EH (cell line): Measurements from ENCODE around the gene KCNMB2.

Experiments
- DNase-seq: peaks from one replicate; pipeline ENCODE4 v3.0.0-alpha.2; 2015; ENCODE audit warnings: low read depth

The KCNMB2 gene

DNA sequence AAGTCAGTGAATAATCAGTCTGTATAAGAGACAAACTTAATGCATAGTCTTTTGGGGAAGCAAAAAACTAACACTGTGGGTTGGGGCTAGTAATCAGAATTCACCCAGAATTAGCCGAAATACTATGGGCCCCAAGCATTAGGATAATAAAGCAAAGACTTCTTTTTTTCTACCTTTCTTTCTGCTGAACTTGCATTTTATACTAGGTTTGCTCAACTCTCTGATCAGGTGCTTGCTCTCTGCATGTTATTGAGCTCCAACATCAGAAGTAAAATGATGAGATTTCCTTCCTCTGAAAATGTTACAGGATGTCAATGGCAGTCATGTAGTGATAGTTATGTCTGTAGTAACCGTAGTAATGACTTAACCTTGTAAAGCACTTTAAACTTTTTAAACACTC, 216.6 kb downstream of the KCNMB2 start:
- DNase-seq, result no peak

DNA sequence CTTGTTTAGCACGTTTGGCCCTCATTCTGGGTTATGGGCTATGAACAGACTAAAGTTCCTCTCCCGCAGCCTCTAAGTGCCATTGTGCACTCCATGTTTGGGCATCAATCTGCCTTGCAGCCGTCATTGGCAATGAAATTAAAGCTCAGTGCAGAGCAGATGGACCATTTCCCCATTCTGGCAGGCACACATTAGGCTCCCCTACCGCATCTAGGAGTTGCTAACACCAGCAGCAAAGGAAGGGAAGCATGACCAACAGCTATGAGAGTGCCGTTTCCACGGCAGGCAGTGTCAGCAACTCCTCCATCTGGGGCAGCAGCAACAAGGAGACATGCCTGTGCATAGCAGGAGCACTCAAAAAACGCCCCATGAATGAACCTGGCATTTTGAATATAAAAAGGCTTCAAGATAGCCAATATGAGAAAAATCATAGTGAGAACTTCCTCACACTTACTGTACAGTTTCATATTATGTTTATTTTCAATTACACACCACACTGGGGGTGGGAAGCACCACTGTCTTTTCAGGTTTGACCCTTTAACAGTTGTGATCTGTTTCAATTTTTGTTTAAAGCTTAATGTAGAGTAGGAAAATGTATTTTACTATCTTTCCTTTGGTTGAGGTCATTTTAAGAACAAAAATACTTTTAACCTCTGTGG, 218.7 kb downstream of the KCNMB2 start:
- no peak for DNase-seq

DNA sequence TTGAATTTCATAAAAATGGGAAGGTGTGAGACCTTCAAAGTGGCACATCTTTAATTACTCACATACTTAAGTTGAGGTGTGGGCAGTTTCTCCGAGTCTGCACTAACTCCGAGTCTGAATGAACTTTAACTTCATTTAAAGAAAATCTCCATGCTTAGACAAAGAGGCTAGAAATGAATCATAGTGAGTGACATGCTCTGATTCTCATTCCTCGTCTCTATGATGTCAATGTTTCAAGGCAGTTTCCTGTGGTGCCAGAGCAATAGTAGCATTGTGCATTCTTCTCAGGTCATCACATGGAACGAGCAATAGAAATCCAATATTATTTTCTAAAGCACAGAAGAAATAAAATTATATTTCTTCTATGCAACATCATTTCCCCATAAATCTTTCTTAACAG, 224.8 kb downstream of the KCNMB2 start:
- DNase-seq, result no peak

DNA sequence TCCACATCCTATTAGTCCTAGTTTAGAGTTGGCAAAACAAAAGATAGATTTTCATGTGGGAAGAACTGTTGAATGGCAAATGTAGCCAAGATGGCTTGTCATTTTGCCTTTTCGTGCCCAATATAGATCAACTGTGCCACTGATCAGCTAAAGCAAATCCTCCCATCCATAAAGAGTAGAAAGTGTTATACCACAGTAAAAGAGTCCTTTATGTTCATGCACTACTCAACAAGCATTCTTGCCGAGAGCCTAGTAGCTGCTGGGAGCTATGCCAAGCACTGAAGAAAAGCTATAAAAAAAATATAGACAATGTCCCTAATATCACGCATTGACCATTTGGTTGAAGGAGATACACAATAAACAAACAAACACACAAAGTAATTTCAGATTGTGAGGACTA, 225.2 kb downstream of the KCNMB2 start:
- no peak for DNase-seq

DNA sequence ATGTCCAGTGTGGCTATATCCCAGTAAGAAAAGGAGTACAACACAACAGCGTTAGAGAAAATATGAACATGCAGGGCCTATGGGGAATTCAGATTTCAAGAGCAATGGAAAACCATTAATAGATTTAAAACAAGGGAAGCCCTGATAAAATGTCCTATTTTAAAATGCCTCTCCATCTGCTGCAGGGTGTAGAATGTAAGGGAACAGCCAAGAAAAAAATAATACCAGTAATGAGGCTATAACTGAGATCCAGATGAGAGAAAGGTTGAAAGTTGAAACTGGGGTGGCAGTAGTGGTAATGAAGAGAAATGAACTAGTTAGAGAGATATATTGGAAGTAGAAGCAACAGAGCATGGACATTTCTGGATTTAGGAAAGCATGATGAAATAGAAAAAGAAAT, 226.1 kb downstream of the KCNMB2 start:
- DNase-seq, result no peak

DNA sequence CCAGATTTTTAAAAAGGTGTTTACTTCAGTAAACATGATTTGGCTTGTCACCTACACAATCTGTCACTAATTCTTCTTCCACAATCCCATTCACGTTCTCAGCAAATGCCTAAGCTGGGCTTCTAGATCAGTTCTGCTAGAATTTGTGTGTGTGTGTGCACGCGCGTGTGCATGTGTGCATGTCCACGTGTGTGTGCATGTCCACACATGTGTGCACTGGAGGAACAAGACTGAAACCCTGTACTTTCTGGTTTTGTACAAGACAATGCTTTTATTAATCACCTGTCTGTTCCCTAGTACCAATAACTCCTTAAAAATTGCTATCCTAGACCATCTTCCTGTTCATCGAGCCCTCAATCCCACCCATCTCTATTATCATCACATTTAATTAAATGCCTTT, 229.2 kb downstream of the KCNMB2 start:
- no peak for DNase-seq

DNA sequence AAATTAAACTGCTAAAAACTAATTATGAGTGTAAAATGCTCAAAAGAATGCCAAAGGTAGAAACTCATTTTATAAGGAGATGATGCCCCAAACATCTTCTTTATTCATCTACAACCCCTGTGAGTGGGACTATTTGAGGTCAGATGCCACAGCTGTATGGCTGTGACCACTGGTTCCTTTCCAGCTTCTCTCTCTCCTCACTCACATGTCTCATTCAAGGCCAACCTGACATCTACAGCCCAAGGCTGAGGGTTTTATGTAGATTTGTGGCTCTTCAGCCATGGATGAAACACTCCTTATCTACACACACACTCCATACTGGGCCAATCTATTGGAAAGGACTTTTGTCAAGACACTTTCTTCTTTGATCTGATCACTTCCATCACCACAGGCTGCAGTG, 231.3 kb downstream of the KCNMB2 start:
- no peak for DNase-seq

DNA sequence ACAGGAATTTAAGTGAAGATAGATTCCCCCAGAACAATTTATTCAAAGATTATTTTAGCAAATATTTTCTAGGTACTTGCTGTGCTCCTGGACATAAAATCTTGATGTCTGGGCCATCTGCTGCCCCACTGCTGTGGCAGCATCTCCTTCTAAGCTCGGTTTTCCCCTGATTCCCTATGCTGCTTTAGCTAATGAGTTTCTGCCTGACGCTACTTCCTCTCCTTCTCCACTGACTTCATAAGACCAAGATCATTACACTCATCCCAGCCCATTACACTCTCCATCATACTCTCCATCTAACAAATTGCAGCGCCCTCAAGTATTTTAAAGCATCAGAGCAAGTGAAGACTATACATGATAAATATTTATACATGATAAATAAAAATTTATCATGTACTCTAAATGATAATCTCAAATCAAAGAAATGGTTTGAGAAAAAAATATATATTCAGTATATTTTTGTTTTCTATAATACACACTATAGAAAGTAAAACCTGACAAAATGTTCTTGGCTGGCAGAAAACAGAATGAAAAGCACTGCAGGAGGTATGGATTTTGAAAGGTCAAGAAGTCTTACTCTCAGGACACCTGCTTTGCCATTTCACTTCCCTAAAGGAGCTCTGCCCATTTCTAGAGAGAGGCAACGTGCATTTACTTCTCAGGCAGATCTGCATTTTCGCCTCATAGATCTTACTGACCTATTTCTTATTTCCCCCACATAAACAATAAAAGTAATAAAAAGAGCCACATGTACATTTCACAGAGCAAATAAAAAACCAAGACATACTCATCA, 232.0 kb downstream of the KCNMB2 start:
- no peak for DNase-seq

DNA sequence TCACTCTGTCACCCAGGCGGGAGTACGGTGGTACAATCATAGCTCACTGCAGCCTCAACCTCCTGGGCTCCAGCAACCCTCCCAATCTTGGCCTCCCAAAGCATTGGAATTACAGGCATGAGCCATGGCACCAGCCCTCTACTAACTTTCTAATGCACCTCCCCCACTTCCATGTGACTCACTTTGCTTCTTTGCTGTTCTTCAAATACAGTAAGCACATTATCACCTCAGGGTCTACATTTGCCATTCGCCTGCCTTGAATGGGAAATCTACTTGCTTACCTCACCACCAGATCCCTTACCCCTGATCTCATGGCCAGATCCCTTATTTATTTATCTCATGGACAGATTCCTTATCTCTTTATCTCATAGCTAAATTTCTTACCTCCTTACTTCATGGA, 235.3 kb downstream of the KCNMB2 start:
- peak; percentile 4 for DNase-seq

DNA sequence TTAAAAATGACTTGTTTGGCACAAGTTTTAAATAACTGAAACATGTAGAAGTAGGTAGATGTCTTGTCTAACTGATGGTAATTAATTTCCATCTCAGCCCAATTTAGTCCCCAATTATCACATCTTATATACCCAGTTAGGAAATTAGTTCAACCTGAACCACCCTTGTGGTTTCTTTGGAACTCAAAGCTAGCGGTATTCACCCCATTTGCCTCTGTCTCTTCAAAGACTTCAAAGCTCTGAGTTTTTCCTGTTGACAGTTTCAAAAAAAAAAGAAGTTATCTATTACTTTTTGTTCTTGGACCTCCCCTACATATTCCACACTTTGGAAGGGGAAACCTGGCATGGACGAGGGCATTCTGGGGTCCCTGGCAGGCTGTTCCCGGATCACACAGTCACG, 236.5 kb downstream of the KCNMB2 start:
- DNase-seq, result no peak

DNA sequence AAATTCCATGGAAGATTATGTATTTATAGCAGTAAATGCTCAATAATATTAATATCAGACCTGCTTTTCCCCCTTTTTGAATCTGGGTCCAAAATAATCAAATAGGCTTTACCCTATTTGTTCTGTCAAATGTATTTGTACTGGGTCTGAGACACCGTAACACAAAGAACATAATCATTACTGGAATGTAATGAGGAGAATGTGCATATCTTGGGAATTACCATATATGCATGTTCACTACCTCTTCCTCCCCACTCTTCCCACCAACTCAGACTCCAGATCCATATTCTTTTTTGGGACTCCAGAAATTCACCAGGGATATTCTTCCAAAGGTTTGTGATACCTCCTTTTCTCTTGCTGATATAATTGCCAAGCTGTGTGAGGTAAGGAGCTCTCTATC, 237.1 kb downstream of the KCNMB2 start:
- DNase-seq, result no peak

DNA sequence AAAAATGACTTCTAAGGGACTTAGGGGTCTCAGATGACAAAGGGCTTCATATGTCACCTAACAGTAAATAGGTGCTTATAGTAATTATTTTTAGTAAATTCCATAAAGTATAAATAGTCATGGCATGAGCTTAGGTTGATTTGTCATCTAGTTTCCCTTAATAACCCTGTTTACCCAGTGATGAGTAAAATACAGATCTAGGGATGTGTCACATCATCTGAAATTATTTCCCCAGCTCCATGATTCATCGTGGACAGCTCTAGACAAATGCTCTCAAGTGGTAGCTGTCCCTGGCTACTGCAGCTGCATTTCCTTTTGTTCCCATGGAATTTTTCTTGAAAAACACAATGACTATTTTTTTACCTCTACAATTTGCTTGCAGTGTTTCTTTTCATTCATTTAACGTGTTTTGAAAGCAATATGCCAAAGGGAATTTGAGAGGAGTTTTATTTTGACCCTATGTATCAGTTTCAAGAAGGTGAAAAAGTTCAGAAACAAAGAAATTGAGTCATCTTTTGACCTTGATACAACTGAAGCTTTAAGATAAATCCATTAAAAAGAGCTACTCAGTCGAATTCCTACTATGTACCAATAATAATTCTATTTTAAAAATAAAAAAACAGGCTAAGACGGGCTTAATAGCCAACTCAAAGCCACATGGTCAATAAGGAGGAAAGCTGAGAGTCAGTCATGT, 241.6 kb downstream of the KCNMB2 start:
- DNase-seq, result peak; percentile 78

DNA sequence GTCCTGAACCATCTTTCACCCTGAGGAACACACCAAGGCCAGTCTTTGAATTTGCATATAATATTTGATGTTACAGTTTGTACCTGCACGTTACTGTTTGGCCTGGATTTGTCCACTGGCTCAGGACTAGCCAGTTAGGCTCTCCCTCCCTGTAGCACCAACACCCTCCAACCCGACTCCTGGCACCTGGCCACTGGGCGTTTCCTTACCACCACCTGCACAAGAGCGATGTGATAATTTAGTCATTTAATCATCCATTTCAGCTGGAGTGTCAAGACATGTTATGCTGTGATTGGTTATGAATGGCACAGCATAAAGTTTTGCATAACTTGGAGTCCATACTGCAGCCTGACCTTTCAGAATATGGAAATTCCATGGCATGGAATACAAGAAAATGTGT, 242.4 kb downstream of the KCNMB2 start:
- no peak for DNase-seq

DNA sequence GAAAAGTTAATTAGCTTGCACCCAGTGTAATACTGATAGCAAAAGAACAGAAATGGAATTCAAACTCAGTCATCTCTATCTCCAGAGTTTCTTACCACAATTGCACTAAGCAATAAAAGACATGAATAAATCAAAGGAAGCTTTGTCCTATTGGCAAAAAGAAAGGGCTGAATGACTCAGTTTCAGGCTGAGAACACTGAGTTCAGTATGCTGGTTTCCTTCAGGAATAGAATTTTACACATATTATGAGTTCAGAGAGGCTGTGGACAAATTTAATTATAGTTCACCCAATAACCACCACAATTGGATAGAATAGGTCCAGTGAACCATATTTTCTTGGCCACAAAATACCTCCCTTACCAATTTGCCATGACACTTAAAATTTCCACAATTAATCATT, 249.7 kb downstream of the KCNMB2 start:
- DNase-seq, result peak; percentile 7

DNA sequence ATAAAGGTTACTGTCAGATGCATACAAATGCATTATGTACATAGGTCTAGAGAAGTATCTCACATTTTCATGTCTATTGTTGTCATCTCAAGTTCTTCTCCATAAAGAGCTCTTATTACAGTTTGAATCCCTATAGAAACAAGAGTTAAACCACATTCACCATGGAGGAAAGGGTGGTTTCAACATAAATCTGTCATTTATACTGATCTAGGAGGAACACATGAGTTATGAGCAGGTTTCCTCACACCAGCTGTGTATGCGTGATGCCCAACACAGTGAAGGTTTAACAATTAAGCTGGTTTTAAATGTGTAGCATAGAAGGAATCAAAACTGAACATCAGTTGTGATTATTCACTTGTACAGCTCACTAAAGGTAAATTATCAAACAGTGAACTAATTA, 251.7 kb downstream of the KCNMB2 start:
- DNase-seq, result no peak

DNA sequence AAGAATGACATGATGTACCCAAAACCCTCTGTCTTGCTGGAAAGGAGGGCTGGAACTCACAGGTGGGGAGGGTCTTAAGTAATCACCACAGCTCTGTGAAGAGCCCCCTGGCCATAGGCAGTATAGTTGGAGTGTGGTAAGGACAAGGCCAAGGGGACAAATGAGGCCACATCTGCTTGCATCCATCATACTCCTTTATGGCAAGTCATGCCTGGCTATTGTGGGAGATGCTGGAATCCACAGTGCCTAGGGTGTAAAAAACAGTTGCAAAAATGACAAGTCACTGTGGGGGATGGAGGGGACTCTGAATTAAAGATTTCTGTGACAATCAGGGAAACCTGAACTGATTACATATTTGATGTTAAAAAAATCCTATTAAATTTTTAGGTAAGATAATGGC, 258.5 kb downstream of the KCNMB2 start:
- no peak for DNase-seq

DNA sequence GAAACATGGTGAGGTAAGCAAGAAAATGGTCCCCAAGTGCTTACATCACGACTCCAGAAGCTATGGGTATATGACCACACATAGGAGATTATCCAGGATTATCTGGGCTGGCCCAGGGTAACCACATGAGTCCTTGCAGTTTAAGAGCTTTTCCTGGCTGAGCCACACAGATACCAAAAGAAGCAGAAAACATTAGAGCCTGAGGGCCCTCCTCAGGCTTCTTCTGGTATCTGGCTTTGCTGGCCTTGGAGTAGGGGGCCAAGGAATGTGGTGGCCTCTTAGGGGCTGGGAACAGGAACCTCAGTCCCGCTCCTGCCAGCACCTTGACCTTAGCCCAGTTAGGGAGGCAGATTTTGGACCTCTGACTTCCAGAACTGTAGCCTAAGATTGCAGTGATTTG, 259.1 kb downstream of the KCNMB2 start:
- DNase-seq, result no peak

DNA sequence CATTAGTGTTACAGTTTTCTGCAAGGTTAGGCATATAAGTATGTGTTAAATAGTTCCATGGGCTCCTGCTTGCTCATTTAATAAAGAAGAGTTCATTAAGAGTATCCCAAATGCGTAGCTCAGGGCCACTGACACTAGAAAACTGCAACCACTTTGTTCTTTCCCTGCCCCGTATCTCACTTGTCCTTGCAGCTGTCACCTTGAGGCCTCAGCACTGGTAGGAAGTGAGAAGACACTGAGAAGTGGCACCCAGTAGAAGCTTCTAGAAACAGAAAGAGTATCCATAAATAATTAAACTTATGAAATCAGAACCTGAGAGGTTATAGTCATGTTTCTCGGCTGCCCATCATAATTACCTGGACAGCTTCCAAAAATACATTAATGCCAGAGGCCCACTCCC, 266.0 kb downstream of the KCNMB2 start:
- DNase-seq, result no peak

DNA sequence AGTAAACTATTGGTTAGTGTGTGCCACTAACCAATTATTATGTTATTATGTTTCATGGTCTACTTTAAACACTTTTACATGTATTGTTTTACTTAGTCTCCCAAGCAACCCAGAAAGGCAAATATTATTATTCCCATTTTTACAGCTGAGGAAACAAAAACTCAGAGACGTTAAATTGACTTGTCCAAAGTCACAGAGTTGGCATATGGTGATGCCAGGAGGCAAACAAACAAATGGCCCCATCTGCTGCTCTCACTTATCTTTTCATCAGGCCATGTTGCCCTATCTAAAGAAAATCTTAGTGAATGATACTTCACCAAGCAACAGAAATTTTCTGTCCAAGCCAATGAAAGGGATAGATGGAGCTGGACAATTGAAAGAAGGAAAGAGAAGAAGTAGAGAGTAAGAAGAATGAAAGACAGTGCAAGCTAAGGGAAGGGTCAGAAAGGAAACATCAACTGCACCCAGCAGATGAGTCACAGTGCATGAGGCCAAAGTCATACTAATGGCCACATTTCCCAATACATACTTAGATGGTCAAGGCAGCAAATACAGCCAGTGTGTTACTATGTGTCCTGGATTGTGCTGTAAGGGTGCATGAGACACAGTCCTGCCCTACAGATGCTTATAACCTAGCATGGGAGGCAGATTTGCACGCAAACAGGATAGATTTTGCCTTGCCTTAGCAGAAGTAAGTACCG, 266.9 kb downstream of the KCNMB2 start:
- peak; percentile 33 for DNase-seq

DNA sequence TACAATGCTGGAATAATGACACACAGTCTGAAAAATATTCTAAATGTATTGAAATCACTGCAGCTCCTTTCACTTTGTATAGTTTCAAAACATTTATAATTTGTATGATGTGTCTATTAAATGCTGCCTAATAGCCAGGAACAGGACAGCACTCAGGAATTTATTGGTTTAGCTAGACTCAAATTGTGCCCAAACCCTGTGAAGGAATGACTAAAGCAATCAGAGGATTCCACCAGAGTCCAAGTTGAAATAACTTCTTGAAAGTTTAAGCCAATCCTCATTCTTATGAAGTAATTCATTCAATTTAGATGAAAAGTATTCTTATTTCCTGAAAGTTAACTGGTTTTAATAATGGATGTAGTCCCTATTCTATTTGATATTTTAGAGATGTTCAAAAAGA, 268.4 kb downstream of the KCNMB2 start:
- DNase-seq, result peak; percentile 32

DNA sequence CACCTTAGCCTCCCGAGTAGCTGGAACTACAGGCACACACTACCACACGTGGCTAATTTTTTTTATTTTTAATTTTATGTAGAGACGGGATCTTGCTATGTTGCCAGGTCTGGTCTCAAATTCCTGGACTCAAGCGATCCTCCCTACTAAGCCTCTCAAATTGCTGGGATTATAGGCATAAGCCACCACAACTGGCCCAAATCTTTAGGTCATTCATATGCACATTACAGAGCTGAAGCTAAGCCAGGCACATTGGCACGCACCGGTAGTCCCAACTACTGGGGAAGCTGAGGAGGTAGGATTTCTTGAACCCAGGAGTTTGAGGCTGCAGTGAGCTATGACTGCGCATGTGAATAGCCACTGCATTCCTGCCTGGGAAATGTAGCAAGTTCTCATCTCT, 269.5 kb downstream of the KCNMB2 start:
- no peak for DNase-seq

DNA sequence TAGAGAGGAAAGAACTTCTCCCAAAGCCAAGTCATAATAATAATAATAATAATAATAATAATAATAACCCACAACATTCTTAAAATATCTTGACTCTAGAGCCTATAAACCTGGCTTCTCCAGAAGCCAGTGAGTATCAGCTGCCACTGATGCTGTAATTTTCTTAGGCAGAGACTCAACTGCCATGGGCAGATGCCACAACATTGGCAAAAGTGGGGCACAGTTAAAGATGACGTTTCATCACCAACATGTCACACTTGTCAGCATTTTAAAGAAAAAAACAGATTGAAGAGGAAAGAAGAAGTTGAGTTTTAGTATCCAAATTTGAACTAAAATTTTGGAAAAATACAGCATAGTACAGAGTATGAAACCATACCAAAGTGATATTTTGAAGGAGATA, 270.4 kb downstream of the KCNMB2 start:
- DNase-seq, result no peak

DNA sequence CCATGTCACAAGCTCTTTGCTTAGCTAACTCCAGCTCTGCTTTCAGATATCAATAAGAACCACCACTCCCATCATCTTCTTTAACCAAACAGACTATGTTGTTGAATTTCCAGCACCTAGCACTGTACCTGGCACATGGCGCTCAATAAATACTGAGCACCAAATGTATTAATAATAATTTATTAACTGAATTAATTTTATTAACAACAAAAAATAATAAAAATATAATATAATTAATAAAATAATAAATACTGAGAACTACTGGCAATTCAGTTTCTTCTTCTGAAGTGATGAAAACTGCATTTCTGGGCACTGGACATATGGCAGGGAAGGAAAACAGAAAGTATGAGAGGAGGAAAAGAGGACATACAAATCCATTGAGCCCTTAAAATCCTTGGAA, 271.5 kb downstream of the KCNMB2 start:
- no peak for DNase-seq
